ENCODE data around the gene RNASE12. TPM values are rescaled to one million over a fixed set of nuclear protein-coding genes. Genes with fewer than 3 reads are reported as not detected.

Gene RNASE12
- total and polyA plus RNA-seq, 9 of the 15 experiments (the other 6 are each of a cell fraction or from before 2014, with no cell fraction given), result 0.24 TPM; not detected in 8

DNA sequence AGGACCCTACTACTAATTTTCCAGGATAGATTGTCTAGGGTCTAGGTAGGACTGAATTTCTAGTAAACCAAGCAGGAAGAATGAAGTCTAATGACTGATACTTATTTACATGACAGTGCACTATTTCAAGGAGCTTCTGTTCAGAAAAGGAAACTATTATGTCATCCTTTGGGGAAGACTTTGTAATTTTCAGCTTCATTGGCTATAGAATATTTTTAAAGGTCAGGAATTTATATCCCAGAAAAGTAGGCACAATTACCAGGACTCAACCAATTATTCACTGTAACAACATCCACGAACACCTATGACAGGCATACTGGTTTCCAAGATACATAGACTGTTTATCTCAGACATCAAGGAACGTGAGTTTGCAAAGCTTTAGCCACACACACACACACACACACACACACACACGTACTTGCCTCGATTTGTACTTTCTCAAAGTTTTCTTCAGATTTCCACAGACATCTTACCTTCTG lies 27.1 kb upstream of the RNASE12 start (continued):
- TF ChIP-seq ZNF584 (CRISPR knock-in tag; IDR thresholded peaks at IDR 0.05; ENCODE audit: low read depth), result no peak
- peak; percentile 25 for TF ChIP-seq MEIS2 (IDR thresholded peaks at IDR 0.05; ENCODE audit: partially characterized antibody)
- no peak for TF ChIP-seq SP1 (CRISPR knock-in tag; IDR thresholded peaks at IDR 0.05)
- TF ChIP-seq NR2F6 (CRISPR knock-in tag; IDR thresholded peaks at IDR 0.05), result no peak
- TF ChIP-seq, protein P1, sequence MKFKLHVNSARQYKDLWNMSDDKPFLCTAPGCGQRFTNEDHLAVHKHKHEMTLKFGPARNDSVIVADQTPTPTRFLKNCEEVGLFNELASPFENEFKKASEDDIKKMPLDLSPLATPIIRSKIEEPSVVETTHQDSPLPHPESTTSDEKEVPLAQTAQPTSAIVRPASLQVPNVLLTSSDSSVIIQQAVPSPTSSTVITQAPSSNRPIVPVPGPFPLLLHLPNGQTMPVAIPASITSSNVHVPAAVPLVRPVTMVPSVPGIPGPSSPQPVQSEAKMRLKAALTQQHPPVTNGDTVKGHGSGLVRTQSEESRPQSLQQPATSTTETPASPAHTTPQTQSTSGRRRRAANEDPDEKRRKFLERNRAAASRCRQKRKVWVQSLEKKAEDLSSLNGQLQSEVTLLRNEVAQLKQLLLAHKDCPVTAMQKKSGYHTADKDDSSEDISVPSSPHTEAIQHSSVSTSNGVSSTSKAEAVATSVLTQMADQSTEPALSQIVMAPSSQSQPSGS (CRISPR knock-in tag; IDR thresholded peaks at IDR 0.05), result no peak
- TF ChIP-seq ZZZ3 (IDR thresholded peaks at IDR 0.05), result no peak
- peak; percentile 64; the same call in 1 of the 2 replicates for TF ChIP-seq LEF1 (IDR thresholded peaks at IDR 0.05)
- TF ChIP-seq SAFB (IDR thresholded peaks at IDR 0.05; ENCODE audit: borderline replicate concordance, low read depth, low read length), result no peak
- peak; percentile 69 for TF ChIP-seq SMARCA4 (IDR thresholded peaks at IDR 0.05)
- no peak for TF ChIP-seq ZNF212 (CRISPR knock-in tag; IDR thresholded peaks at IDR 0.05)
- no peak for TF ChIP-seq ZNF444 (CRISPR knock-in tag; IDR thresholded peaks at IDR 0.05)
- TF ChIP-seq SAFB2 (IDR thresholded peaks at IDR 0.05; ENCODE audit: borderline replicate concordance, low read depth, low read length, severe bottlenecking), result no peak
- TF ChIP-seq, protein P2, sequence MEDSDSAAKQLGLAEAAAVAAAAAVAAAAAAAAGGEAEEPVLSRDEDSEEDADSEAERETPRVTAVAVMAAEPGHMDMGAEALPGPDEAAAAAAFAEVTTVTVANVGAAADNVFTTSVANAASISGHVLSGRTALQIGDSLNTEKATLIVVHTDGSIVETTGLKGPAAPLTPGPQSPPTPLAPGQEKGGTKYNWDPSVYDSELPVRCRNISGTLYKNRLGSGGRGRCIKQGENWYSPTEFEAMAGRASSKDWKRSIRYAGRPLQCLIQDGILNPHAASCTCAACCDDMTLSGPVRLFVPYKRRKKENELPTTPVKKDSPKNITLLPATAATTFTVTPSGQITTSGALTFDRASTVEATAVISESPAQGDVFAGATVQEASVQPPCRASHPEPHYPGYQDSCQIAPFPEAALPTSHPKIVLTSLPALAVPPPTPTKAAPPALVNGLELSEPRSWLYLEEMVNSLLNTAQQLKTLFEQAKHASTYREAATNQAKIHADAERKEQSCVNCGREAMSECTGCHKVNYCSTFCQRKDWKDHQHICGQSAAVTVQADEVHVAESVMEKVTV (CRISPR knock-in tag; IDR thresholded peaks at IDR 0.05), result no peak
- TF ChIP-seq ZKSCAN1 (IDR thresholded peaks at IDR 0.05; ENCODE audit: low read depth, low read length), result no peak
- TF ChIP-seq, protein P3, sequence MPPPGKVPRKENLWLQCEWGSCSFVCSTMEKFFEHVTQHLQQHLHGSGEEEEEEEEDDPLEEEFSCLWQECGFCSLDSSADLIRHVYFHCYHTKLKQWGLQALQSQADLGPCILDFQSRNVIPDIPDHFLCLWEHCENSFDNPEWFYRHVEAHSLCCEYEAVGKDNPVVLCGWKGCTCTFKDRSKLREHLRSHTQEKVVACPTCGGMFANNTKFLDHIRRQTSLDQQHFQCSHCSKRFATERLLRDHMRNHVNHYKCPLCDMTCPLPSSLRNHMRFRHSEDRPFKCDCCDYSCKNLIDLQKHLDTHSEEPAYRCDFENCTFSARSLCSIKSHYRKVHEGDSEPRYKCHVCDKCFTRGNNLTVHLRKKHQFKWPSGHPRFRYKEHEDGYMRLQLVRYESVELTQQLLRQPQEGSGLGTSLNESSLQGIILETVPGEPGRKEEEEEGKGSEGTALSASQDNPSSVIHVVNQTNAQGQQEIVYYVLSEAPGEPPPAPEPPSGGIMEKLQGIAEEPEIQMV (tag; conservative IDR thresholded peaks at IDR 0.05; ENCODE audit: low read depth), result no peak
- peak; percentile 88 for TF ChIP-seq BACH1 (tag; IDR thresholded peaks at IDR 0.05)
- TF ChIP-seq IFI16 (CRISPR knock-in tag; IDR thresholded peaks at IDR 0.05), result no peak
- TF ChIP-seq CREBBP (IDR thresholded peaks at IDR 0.05; ENCODE audit: low read depth, low read length), result no peak
- TF ChIP-seq ZNF354B (CRISPR knock-in tag; IDR thresholded peaks at IDR 0.05), result no peak
- TF ChIP-seq ZNF175 (CRISPR knock-in tag; IDR thresholded peaks at IDR 0.05; ENCODE audit: low read depth), result no peak
- no peak for TF ChIP-seq FIP1L1 (IDR thresholded peaks at IDR 0.05; ENCODE audit: low read depth, low read length, poor library complexity, severe bottlenecking)
- TF ChIP-seq XRCC5 (IDR thresholded peaks at IDR 0.05; ENCODE audit: low read depth, low read length), result no peak
- no peak for TF ChIP-seq FOS (IDR thresholded peaks at IDR 0.05; ENCODE audit: extremely low read depth, insufficient read length)
- TF ChIP-seq ZNF121 (CRISPR knock-in tag; conservative IDR thresholded peaks at IDR 0.05), result no peak
- peak; percentile 96 for TF ChIP-seq ZNF316 (IDR thresholded peaks at IDR 0.05)
- TF ChIP-seq, protein P4, sequence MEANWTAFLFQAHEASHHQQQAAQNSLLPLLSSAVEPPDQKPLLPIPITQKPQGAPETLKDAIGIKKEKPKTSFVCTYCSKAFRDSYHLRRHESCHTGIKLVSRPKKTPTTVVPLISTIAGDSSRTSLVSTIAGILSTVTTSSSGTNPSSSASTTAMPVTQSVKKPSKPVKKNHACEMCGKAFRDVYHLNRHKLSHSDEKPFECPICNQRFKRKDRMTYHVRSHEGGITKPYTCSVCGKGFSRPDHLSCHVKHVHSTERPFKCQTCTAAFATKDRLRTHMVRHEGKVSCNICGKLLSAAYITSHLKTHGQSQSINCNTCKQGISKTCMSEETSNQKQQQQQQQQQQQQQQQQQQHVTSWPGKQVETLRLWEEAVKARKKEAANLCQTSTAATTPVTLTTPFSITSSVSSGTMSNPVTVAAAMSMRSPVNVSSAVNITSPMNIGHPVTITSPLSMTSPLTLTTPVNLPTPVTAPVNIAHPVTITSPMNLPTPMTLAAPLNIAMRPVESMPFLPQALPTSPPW (CRISPR knock-in tag; IDR thresholded peaks at IDR 0.05), result no peak

Data from K562 (cell line).